K562 (cell line): ENCODE measurements around the gene EFCAB12. TPM values are rescaled to one million over a fixed set of nuclear protein-coding genes. Genes with fewer than 3 reads are reported as not detected.

Experiments
- ATAC-seq: fragments of 200-7000 bp; cut with Tn5 transposase; 3 replicates; pipeline ENCODE4 v1.9.1; 2020; ENCODE audit warnings: moderate library complexity
- BruUV-seq: library from RNA; stranded (reverse); fragments of 400-500 nt; replicated peaks from 2 replicates; lab custom pipeline; 2021; lab: Mats Ljungman, UMichigan
- CTCF ChIA-PET: fragments of 300-600 bp; formaldehyde crosslinking; extraction: SDS; loops from one replicate; lab custom pipeline; 2021; ENCODE audit warnings: low intra/inter-chr PET ratio; lab: Yijun Ruan, JAX
- POLR2A ChIA-PET: fragments of 300-600, 350-650 bp; sonication (Branson Sonifier 250); formaldehyde crosslinking; extraction: SDS; loops from one replicate; lab custom pipeline; 2021; ENCODE audit warnings: antibody characterized with exemption, inconsistent platforms; lab: Yijun Ruan, JAX
- DNase-seq, 4 experiments: peaks; one replicate each; pipeline versions ENCODE4 v3.0.0 to v3.0.0-alpha.2; 2011 to 2018; ENCODE audit warnings: low spot score in 3 of 4, mixed read lengths in 3 of 4; ENCODE audit errors: extremely low read depth in 1 of 4
- FAIRE-seq: peaks from 2 replicates; lab custom pipeline; 2011; peaks lifted over from hg19 to GRCh38; lab: Jason Lieb, UNC
- H2AFZ ChIP-seq: 2 replicates; pipeline ENCODE4 v1.6.0; 2011; ENCODE audit warnings: low read depth, low read length, control low read depth, inconsistent platforms
- H3K27ac ChIP-seq: fragments of 200-600 bp; 3 replicates; pipeline ENCODE4 v1.8.0; 2011; ENCODE audit warnings: low read depth, mild to moderate bottlenecking, control low read depth, inconsistent platforms, low read length, moderate library complexity, mixed read lengths; ENCODE audit errors: extremely low read depth
- H3K27me3 ChIP-seq, 2 experiments: fragments of 300-600 bp in 1 of 2; 2 replicates in 1 of 2; 3 replicates in 1 of 2; pipeline versions ENCODE4 v1.6.0 to v1.8.0; 2011; ENCODE audit warnings: inconsistent platforms in 2 of 2, low read length in 2 of 2, mild to moderate bottlenecking in 1 of 2, mixed read lengths in 1 of 2, moderate library complexity in 1 of 2; ENCODE audit not compliant: control insufficient read depth in 2 of 2, insufficient read depth in 2 of 2
- H3K36me3 ChIP-seq: fragments of 300-600 bp; 3 replicates; pipeline ENCODE4 v1.8.0; 2011; ENCODE audit warnings: mild to moderate bottlenecking, low read length, inconsistent platforms; ENCODE audit not compliant: control insufficient read depth, insufficient read depth
- H3K4me1 ChIP-seq, 2 experiments: fragments of 200-600 bp in 1 of 2; replicated peaks in 1 of 2; 2 replicates in 1 of 2; 3 replicates in 1 of 2; pipeline versions ENCODE4 v1.5.1 to v1.8.0; 2011; ENCODE audit warnings: inconsistent platforms in 2 of 2, low read length in 2 of 2, mild to moderate bottlenecking in 1 of 2, mixed read lengths in 1 of 2, moderate library complexity in 1 of 2; ENCODE audit not compliant: control insufficient read depth in 2 of 2, insufficient read depth in 2 of 2
- H3K4me2 ChIP-seq: 2 replicates; pipeline ENCODE4 v1.6.1; 2011; ENCODE audit warnings: low read length, control low read depth, inconsistent platforms, mixed read lengths; ENCODE audit not compliant: insufficient read depth
- H3K4me3 ChIP-seq: fragments of 200-600 bp; sonication (generic), shearing (Covaris generic); 2 replicates; pipeline ENCODE4 v1.5.1; 2016; ENCODE audit warnings: control low read depth, inconsistent platforms
- H3K79me2 ChIP-seq: fragments of 200-600 bp; 3 replicates; pipeline ENCODE4 v1.8.0; 2011; ENCODE audit warnings: low read length, inconsistent platforms; ENCODE audit not compliant: control insufficient read depth, insufficient read depth
- H3K9ac ChIP-seq, 2 experiments: 2 replicates each; pipeline versions ENCODE4 v1.6.0 to v1.6.1; 2011; ENCODE audit warnings: low read depth in 2 of 2, low read length in 2 of 2, control low read depth in 1 of 2, inconsistent platforms in 1 of 2, mild to moderate bottlenecking in 1 of 2, mixed read lengths in 1 of 2; ENCODE audit not compliant: insufficient read depth in 1 of 2
- H3K9me1 ChIP-seq: one replicate; pipeline ENCODE4 v1.6.0; 2011; ENCODE audit warnings: inconsistent platforms, mild to moderate bottlenecking, low read length, moderate library complexity; ENCODE audit not compliant: control insufficient read depth, insufficient read depth
- H3K9me3 ChIP-seq: replicated peaks from 2 replicates; pipeline ENCODE4 v1.5.1; 2011; ENCODE audit warnings: low read depth, low read length, inconsistent platforms; ENCODE audit not compliant: control insufficient read depth, insufficient read depth
- H4K20me1 ChIP-seq: replicated peaks from 2 replicates; pipeline ENCODE4 v1.6.1; 2011; ENCODE audit warnings: low read length, inconsistent platforms, mixed read lengths; ENCODE audit not compliant: control insufficient read depth, insufficient read depth
- EWSR1 ChIP-seq: fragments of 450-650 bp; IDR thresholded peaks from 2 replicates; pipeline ENCODE4 v1.6.1; 2018; ENCODE audit warnings: borderline replicate concordance, mild to moderate bottlenecking, low read depth, moderate library complexity; ENCODE audit not compliant: partially characterized antibody
- FOS ChIP-seq: IDR thresholded peaks from 3 replicates; pipeline ENCODE4 v1.6.1; 2011; ENCODE audit not compliant: insufficient read length; ENCODE audit errors: extremely low read depth
- GABPB2 ChIP-seq: fragments of 250-450 bp; sonication (Bioruptor Pico); conservative IDR thresholded peaks from 2 replicates; pipeline ENCODE4 v1.5.1; 2021; ENCODE audit warnings: mild to moderate bottlenecking
- KDM2B ChIP-seq: fragments of 250-450 bp; sonication (Bioruptor Pico); IDR thresholded peaks from 2 replicates; pipeline ENCODE4 v1.8.0; 2021; ENCODE audit warnings: mild to moderate bottlenecking, moderate library complexity
- KLF13 ChIP-seq: fragments of 450-650 bp; IDR thresholded peaks from 2 replicates; pipeline ENCODE4 v1.6.1; 2016; ENCODE audit warnings: missing genetic modification characterization, low read depth, mild to moderate bottlenecking, missing compliant biosample characterization, moderate library complexity, borderline replicate concordance
- NBN ChIP-seq: fragments of 450-650 bp; IDR thresholded peaks from 2 replicates; pipeline ENCODE4 v1.6.1; 2016; ENCODE audit warnings: low read depth, mild to moderate bottlenecking
- NR4A1 ChIP-seq, 2 experiments: fragments of 250-450 bp in 1 of 2; fragments of 450-650 bp in 1 of 2; sonication (Bioruptor Pico) in 1 of 2; IDR thresholded peaks; 2 replicates each; pipeline versions ENCODE4 v1.4.0 to v1.6.1; 2016 to 2020; ENCODE audit warnings: mild to moderate bottlenecking in 2 of 2, missing compliant biosample characterization in 1 of 2, missing genetic modification characterization in 1 of 2, moderate library complexity in 1 of 2
- PRPF4 ChIP-seq: fragments of 200-400 bp; formaldehyde crosslinking; IDR thresholded peaks from one replicate; pipeline ENCODE4 v1.6.1; 2017; ENCODE audit warnings: low read length, low read depth, mild to moderate bottlenecking; ENCODE audit not compliant: insufficient read depth, poor library complexity, severe bottlenecking
- TEAD4 ChIP-seq, 2 experiments: sonication (generic) in 1 of 2; formaldehyde crosslinking in 1 of 2; IDR thresholded peaks; 2 replicates each; pipeline versions ENCODE4 v1.6.1 to v1.8.0; 2012 to 2022; ENCODE audit warnings: borderline replicate concordance in 1 of 2, inconsistent platforms in 1 of 2, low read length in 1 of 2, mild to moderate bottlenecking in 1 of 2, missing genetic modification reagents in 1 of 2
- ZNF551 ChIP-seq: fragments of 250-450 bp; sonication (Bioruptor Pico); IDR thresholded peaks from 2 replicates; pipeline ENCODE4 v1.5.0; 2021; ENCODE audit warnings: mild to moderate bottlenecking, moderate library complexity
- WGBS: fragments of 100-300 bp; shearing (Covaris generic); methylation state at CpG from one replicate; pipeline ENCODE4 v1.1.6; 2016; ENCODE audit warnings: low coverage, mixed read lengths; ENCODE audit not compliant: insufficient coverage; ENCODE audit errors: missing lambda C conversion rate; 5-methylcytosine and 5-hydroxymethylcytosine counted together
- in situ Hi-C: fragments of 300-500 bp; cut with MboI; formaldehyde crosslinking; loops from 4 replicates; pipeline ENCODE4 v1.15.0; 2018; ENCODE audit warnings: inconsistent platforms, mixed read lengths
- intact Hi-C: fragments of 100-400 bp; cut with micrococcal nuclease; formaldehyde crosslinking; loops from 2 replicates; pipeline ENCODE4 v1.14.2; 2022
- polyA plus RNA-seq, 8 experiments: library from polyadenylated mRNA; depleted of rRNA in 4 of 8; stranded (reverse) in 5 of 8; unstranded in 3 of 8; fragments of >200 nt; fragmentation: Nextera tagmentation in 2 of 8; fragmentation: Illumina TruSeq in 1 of 8; extraction: Ambion mirVana in 2 of 8; extraction: Trizol in 1 of 8; gene quantifications; 2 replicates each; pipeline versions ENCODE4 v1.2.1 to v1.2.3, GENCODE V29; 2011 to 2014; ENCODE audit warnings: inconsistent platforms in 1 of 8, missing spikeins in 1 of 8
- total RNA-seq, 7 experiments: library from RNA; depleted of rRNA in 6 of 7; stranded (reverse); fragments of >200 nt in 6 of 7; fragmentation: Illumina TruSeq in 2 of 7; extraction: Trizol in 2 of 7; gene quantifications; 2 replicates each; pipeline versions ENCODE4 v1.2.1 to v1.2.3, GENCODE V29; 2011 to 2021; ENCODE audit warnings: low replicate concordance in 1 of 7
- TF ChIP-seq, protein P1 (sequence below): fragments of 250-450 bp; sonication (Bioruptor Pico); IDR thresholded peaks from 2 replicates; pipeline ENCODE4 v1.8.0; 2022; ENCODE audit warnings: moderate library complexity, mild to moderate bottlenecking, inconsistent platforms

The EFCAB12 gene
- total and polyA plus RNA-seq, 9 of the 15 experiments (the other 6 are each of a cell fraction or from before 2014, with no cell fraction given) = 0.08 to 0.95 (median 0.56) TPM; not detected in 1

GRCh38 chr3:129476586-129476985 is 48.1 kb upstream of the EFCAB12 start:
- DNase-seq = no peak
- intact Hi-C loops = no loop called here
- no TSS peak for BruUV-seq

More at GRCh38 chr3:129476586-129476985, 48.1 kb upstream of the EFCAB12 start:
- H3K4me3 ChIP-seq = no peak overlapping the region
- no peaks in the 10 kb centered on the region for H3K27me3 ChIP-seq
- no peak for ATAC-seq
- CTCF ChIA-PET = no interaction called here
- no peaks in the 10 kb centered on the region for H3K9me1 ChIP-seq
- no peak for FAIRE-seq
- H3K79me2 ChIP-seq = no peaks in the 10 kb centered on the region
- no peaks in the 10 kb centered on the region for H4K20me1 ChIP-seq
- in situ Hi-C loops = no loop called here
- TF ChIP-seq NR4A1 (CRISPR knock-in tag; IDR thresholded peaks at IDR 0.05) (no peak), NR4A1 (tag; IDR thresholded peaks at IDR 0.05) (no peak), KDM2B (no peak), ZNF551 (CRISPR knock-in tag) (no peak), GABPB2 (CRISPR knock-in tag) (no peak), FOS (no peak), KLF13 (tag) (no peak), NBN (no peak), PRPF4 (no peak), TEAD4 (IDR thresholded peaks at IDR 0.05; ENCODE audit: low read length) (no peak), TEAD4 (CRISPR knock-in tag; IDR thresholded peaks at IDR 0.05; ENCODE audit: borderline replicate concordance) (no peak), EWSR1 (no peak)
- TF ChIP-seq, protein P1, sequence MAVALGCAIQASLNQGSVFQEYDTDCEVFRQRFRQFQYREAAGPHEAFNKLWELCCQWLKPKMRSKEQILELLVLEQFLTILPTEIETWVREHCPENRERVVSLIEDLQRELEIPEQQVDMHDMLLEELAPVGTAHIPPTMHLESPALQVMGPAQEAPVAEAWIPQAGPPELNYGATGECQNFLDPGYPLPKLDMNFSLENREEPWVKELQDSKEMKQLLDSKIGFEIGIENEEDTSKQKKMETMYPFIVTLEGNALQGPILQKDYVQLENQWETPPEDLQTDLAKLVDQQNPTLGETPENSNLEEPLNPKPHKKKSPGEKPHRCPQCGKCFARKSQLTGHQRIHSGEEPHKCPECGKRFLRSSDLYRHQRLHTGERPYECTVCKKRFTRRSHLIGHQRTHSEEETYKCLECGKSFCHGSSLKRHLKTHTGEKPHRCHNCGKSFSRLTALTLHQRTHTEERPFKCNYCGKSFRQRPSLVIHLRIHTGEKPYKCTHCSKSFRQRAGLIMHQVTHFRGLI (CRISPR knock-in tag) = no peak
- TF ChIP-seq, all 486 proteins: peak for 0
- Histone ChIP-seq H3K4me1 (peaks cover 7 to 9% of the 10 kb centered on the region in 2 experiments; a peak in 4 of 5 replicates), H3K9me3 (no peaks in the 10 kb centered on the region), H3K27ac (no peak overlapping the region), H2AFZ (no peak overlapping the region), H3K9ac (no peak overlapping the region; a peak in 1 of 4 replicates), H3K4me2 (no peak overlapping the region), H3K36me3 (peaks cover 18% of the 10 kb centered on the region; the same call in 1 of the 3 replicates)
- WGBS = 79% methylated on average over 6 of the region's 6 CpGs
- POLR2A ChIA-PET = interaction anchor here (0.7 kb wide), 1 partner anchor 458 kb away, joined by 3 read pairs; no protein-coding TSS in a partner anchor
